A549 treated with dexamethasone at 1 μM for 4 hours (cell line): ENCODE data around the gene C1QL3. TPM values are rescaled to one million over a fixed set of nuclear protein-coding genes. Genes with fewer than 3 reads are reported as not detected.

Experiments used
- total RNA-seq: library from RNA; stranded (reverse); fragments of 200-300 nt; extraction: Qiagen RNA extraction; gene quantifications from 5 replicates; pipeline ENCODE4 v1.2.3, GENCODE V29; 2022

C1QL3 gene
- 0.05 TPM in 1 of 5 replicates, not detected in the others for total RNA-seq

GRCh38 chr10:16521311-16522016, at the start of gene C1QL3:
Gene C1QL3, minus strand, starts transcription at chr10:16521879. Its CDS starts 814 bp downstream, at chr10:16521065.

Other genes starting within 250 kb of the C1QL3 start
- gene PTER, start 84.9 kb downstream of the C1QL3 start, total RNA-seq = 12.3 to 19.7 TPM (median 16.9 TPM) in 5 replicates